Lower leg skin (tissue), 3 donors: ENCODE results near the gene ELAPOR1.

Source experiments
- POLR2A ChIP-seq, 2 donors: fragments of 450-650 bp; IDR thresholded peaks; one replicate each; pipeline ENCODE4 v1.6.1; 2016 to 2017; ENCODE audit warnings: antibody characterized with exemption in 2 of 2, mild to moderate bottlenecking in 1 of 2, moderate library complexity in 1 of 2
- TF ChIP-seq, protein P1 (sequence below), 3 donors: fragments of 450-650 bp; IDR thresholded peaks; one replicate each; pipeline ENCODE4 v1.5.1; 2016; ENCODE audit warnings: antibody characterized with exemption in 3 of 3, mild to moderate bottlenecking in 3 of 3, moderate library complexity in 2 of 3

- TF ChIP-seq POLR2A (IDR thresholded peaks at IDR 0.05), result no peak
- TF ChIP-seq, protein P1, sequence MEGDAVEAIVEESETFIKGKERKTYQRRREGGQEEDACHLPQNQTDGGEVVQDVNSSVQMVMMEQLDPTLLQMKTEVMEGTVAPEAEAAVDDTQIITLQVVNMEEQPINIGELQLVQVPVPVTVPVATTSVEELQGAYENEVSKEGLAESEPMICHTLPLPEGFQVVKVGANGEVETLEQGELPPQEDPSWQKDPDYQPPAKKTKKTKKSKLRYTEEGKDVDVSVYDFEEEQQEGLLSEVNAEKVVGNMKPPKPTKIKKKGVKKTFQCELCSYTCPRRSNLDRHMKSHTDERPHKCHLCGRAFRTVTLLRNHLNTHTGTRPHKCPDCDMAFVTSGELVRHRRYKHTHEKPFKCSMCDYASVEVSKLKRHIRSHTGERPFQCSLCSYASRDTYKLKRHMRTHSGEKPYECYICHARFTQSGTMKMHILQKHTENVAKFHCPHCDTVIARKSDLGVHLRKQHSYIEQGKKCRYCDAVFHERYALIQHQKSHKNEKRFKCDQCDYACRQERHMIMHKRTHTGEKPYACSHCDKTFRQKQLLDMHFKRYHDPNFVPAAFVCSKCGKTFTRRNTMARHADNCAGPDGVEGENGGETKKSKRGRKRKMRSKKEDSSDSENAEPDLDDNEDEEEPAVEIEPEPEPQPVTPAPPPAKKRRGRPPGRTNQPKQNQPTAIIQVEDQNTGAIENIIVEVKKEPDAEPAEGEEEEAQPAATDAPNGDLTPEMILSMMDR (IDR thresholded peaks at IDR 0.05), result no peak
These were observed 22.9 kb downstream of the ELAPOR1 start for GRCh38 chr1:109136766-109137165.
